HEK293T (cell line): ENCODE results near the gene CIZ1.

Source experiments
- CTCF ChIA-PET: fragments of 350-600 bp; formaldehyde crosslinking; extraction: SDS; loops from one replicate; lab custom pipeline; 2021; ENCODE audit warnings: antibody characterized with exemption, inconsistent platforms; lab: Yijun Ruan, JAX
- POLR2A ChIA-PET: fragments of 350-600 bp; formaldehyde crosslinking; extraction: SDS; loops from one replicate; lab custom pipeline; 2020; ENCODE audit warnings: antibody characterized with exemption, inconsistent platforms; lab: Yijun Ruan, JAX
- DNase-seq: peaks from one replicate; pipeline ENCODE4 v3.0.0; 2012; ENCODE audit warnings: mixed read lengths; ENCODE audit errors: extremely low spot score
- ARNT ChIP-seq: fragments of 450-650 bp; IDR thresholded peaks from 2 replicates; pipeline ENCODE4 v1.6.1; 2017; ENCODE audit warnings: mild to moderate bottlenecking
- BHLHE40 ChIP-seq: fragments of 450-650 bp; IDR thresholded peaks from 2 replicates; pipeline ENCODE4 v1.6.1; 2016; ENCODE audit warnings: mild to moderate bottlenecking, moderate library complexity, borderline replicate concordance
- CTBP1 ChIP-seq: fragments of 450-650 bp; IDR thresholded peaks from 2 replicates; pipeline ENCODE4 v1.6.1; 2016; ENCODE audit warnings: borderline replicate concordance
- ELF4 ChIP-seq: fragments of 450-650 bp; IDR thresholded peaks from 2 replicates; pipeline ENCODE4 v1.6.1; 2017; ENCODE audit warnings: antibody characterized with exemption
- FOXA1 ChIP-seq: fragments of 450-650 bp; IDR thresholded peaks from 2 replicates; pipeline ENCODE4 v1.6.1; 2016; ENCODE audit warnings: mild to moderate bottlenecking
- FOXK2 ChIP-seq: fragments of 450-650 bp; IDR thresholded peaks from 2 replicates; pipeline ENCODE4 v1.6.1; 2016; ENCODE audit warnings: mild to moderate bottlenecking
- FOXM1 ChIP-seq: fragments of 450-650 bp; IDR thresholded peaks from 2 replicates; pipeline ENCODE4 v1.6.1; 2017; ENCODE audit warnings: mild to moderate bottlenecking, borderline replicate concordance
- HDGF ChIP-seq: fragments of 450-650 bp; IDR thresholded peaks from 2 replicates; pipeline ENCODE4 v1.6.1; 2017; ENCODE audit warnings: antibody characterized with exemption, borderline replicate concordance
- L3MBTL2 ChIP-seq: fragments of 450-650 bp; conservative IDR thresholded peaks from 2 replicates; pipeline ENCODE4 v1.6.1; 2016; ENCODE audit warnings: mild to moderate bottlenecking
- LEF1 ChIP-seq: fragments of 450-650 bp; IDR thresholded peaks from 2 replicates; pipeline ENCODE4 v1.6.1; 2017; ENCODE audit warnings: mild to moderate bottlenecking, borderline replicate concordance
- NFRKB ChIP-seq: fragments of 450-650 bp; IDR thresholded peaks from 2 replicates; pipeline ENCODE4 v1.6.1; 2016; ENCODE audit warnings: mild to moderate bottlenecking, moderate library complexity
- PKNOX1 ChIP-seq: fragments of 450-650 bp; IDR thresholded peaks from 2 replicates; pipeline ENCODE4 v1.6.1; 2016
- SP1 ChIP-seq: fragments of 450-650 bp; IDR thresholded peaks from 2 replicates; pipeline ENCODE4 v1.6.1; 2017
- SUZ12 ChIP-seq: fragments of 450-650 bp; IDR thresholded peaks from 2 replicates; pipeline ENCODE4 v1.6.1; 2016; ENCODE audit warnings: mild to moderate bottlenecking
- TARDBP ChIP-seq: fragments of 450-650 bp; IDR thresholded peaks from 2 replicates; pipeline ENCODE4 v1.6.1; 2016
- ZNF384 ChIP-seq: fragments of 450-650 bp; IDR thresholded peaks from 2 replicates; pipeline ENCODE4 v1.6.1; 2016

CIZ1 gene

GRCh38 chr9:128211981-128212281 lies 20.6 kb upstream of the CIZ1 start:
- TF ChIP-seq FOXA1 = no peak
- no peak for TF ChIP-seq TARDBP
- no peak for TF ChIP-seq ELF4
- no peak for TF ChIP-seq CTBP1
- no peak for TF ChIP-seq ZNF384
- TF ChIP-seq FOXK2 = no peak
- no peak for TF ChIP-seq PKNOX1
- ChIA-PET CTCF (interaction anchor here (0.8 kb wide), 1 partner anchor 8 kb away, joined by 3 read pairs; the partner anchor contains the start of gene DNM1), POLR2A (no interaction called here)
- no peak for DNase-seq

GRCh38 chr9:128211186-128211980 lies 20.0 kb upstream of the CIZ1 start:
- ChIA-PET CTCF (interaction anchor here (0.8 kb wide), 1 partner anchor 8 kb away, joined by 3 read pairs; the partner anchor contains the start of gene DNM1), POLR2A (no interaction called here)
- DNase-seq = no peak
- no peak for TF ChIP-seq LEF1
- no peak for TF ChIP-seq FOXK2
- TF ChIP-seq TARDBP = no peak
- TF ChIP-seq PKNOX1 = no peak
- no peak for TF ChIP-seq BHLHE40
- no peak for TF ChIP-seq FOXA1
- no peak for TF ChIP-seq SP1
- no peak for TF ChIP-seq HDGF
- TF ChIP-seq ELF4 = no peak
- TF ChIP-seq ARNT = no peak
- no peak for TF ChIP-seq L3MBTL2
- no peak for TF ChIP-seq NFRKB

GRCh38 chr9:128208946-128209669 lies 17.7 kb upstream of the CIZ1 start:
- ChIA-PET POLR2A (interaction anchor here (0.8 kb wide), 1 partner anchor 9 kb away, joined by 3 read pairs; no protein-coding TSS in a partner anchor), CTCF (no interaction called here)
- DNase-seq = no peak
- TF ChIP-seq ELF4 = no peak
- no peak for TF ChIP-seq HDGF
- no peak for TF ChIP-seq FOXM1
- TF ChIP-seq BHLHE40 = no peak
- TF ChIP-seq L3MBTL2 = no peak
- no peak for TF ChIP-seq SUZ12
- no peak for TF ChIP-seq SP1
- TF ChIP-seq FOXK2 = no peak
- TF ChIP-seq CTBP1 = no peak
- no peak for TF ChIP-seq ARNT
- TF ChIP-seq FOXA1 = no peak
- TF ChIP-seq LEF1 = no peak
- no peak for TF ChIP-seq ZNF384
- no peak for TF ChIP-seq TARDBP
- no peak for TF ChIP-seq PKNOX1
- no peak for TF ChIP-seq NFRKB

GRCh38 chr9:128208386-128208785 lies 17.0 kb upstream of the CIZ1 start:
- ChIA-PET CTCF (no interaction called here), POLR2A (interaction anchor here (2.3 kb wide), 1 partner anchor 9 kb away, joined by 8 read pairs; no protein-coding TSS in a partner anchor)
- no peak for DNase-seq
- TF ChIP-seq PKNOX1 (no peak), ELF4 (no peak), HDGF (no peak), FOXK2 (no peak), TARDBP (no peak), FOXA1 (no peak), LEF1 (no peak), SUZ12 (no peak), ZNF384 (no peak), ARNT (no peak), CTBP1 (no peak), L3MBTL2 (no peak), BHLHE40 (no peak), SP1 (no peak)
